Effector memory CD4-positive, alpha-beta T cell (primary cell): Measurements from ENCODE around the gene ACAA1.
"Not testable (repeated sequence)": the region's sequence is repeated elsewhere in the genome, so short reads cannot be mapped to it uniquely, and the experiment has no call there.

Experiments used
- DNase-seq, 3 donors: peaks; one replicate each; pipeline ENCODE4 v3.0.0-alpha.2; 2020
- H3K27ac ChIP-seq: 2 replicates; pipeline ENCODE4 v1.7.0; 2013; ENCODE audit warnings: mild to moderate bottlenecking, low read length, moderate library complexity; ENCODE audit not compliant: insufficient read depth, poor library complexity, severe bottlenecking
- H3K27me3 ChIP-seq: replicated peaks from 2 replicates; pipeline ENCODE4 v1.7.0; 2013; ENCODE audit warnings: mild to moderate bottlenecking, low read length; ENCODE audit not compliant: insufficient read depth, control insufficient read depth, poor library complexity, severe bottlenecking
- H3K36me3 ChIP-seq: 2 replicates; pipeline ENCODE4 v1.7.0; 2013; ENCODE audit warnings: mild to moderate bottlenecking, low read length, moderate library complexity; ENCODE audit not compliant: control insufficient read depth, insufficient read depth
- H3K4me1 ChIP-seq: 2 replicates; pipeline ENCODE4 v1.7.0; 2013; ENCODE audit warnings: low read length, mild to moderate bottlenecking; ENCODE audit not compliant: control insufficient read depth, insufficient read depth, poor library complexity, severe bottlenecking
- H3K4me3 ChIP-seq: 2 replicates; pipeline ENCODE4 v1.7.0; 2013; ENCODE audit warnings: low read length, low read depth, mild to moderate bottlenecking; ENCODE audit not compliant: insufficient read depth, poor library complexity, severe bottlenecking
- H3K9me3 ChIP-seq: 2 replicates; pipeline ENCODE4 v1.7.0; 2013; ENCODE audit warnings: mild to moderate bottlenecking, low read length, moderate library complexity; ENCODE audit not compliant: control insufficient read depth

Gene ACAA1

DNA sequence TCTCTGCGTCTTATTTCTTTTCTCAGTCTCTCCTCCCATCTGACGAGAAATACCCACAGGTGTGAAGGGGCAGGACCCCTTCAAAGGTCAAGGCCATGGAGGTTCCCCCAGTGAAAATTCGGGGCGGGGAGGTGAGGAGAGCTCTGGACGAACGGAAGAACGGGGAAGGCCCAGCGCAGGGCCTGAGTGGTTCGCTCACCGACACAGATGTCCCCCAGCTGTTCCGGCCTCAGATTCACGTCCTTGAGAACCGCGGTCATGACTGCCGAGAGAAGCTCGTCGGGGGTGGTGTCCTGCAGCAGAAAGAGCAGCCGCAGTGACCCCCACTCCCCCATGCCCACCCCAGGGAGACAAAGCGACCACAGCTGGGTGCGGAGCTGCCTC lies 542 bp downstream of the ACAA1 start:
- Histone ChIP-seq H3K4me1 (peaks cover 34% of the 10 kb centered on the region), H3K4me3 (peak overlapping the region; percentile 80), H3K9me3 (no peaks in the 10 kb centered on the region), H3K27me3 (no peaks in the 10 kb centered on the region), H3K27ac (peak overlapping the region; percentile 85), H3K36me3 (peaks cover 30% of the 10 kb centered on the region)
- DNase-seq, result no peak

DNA sequence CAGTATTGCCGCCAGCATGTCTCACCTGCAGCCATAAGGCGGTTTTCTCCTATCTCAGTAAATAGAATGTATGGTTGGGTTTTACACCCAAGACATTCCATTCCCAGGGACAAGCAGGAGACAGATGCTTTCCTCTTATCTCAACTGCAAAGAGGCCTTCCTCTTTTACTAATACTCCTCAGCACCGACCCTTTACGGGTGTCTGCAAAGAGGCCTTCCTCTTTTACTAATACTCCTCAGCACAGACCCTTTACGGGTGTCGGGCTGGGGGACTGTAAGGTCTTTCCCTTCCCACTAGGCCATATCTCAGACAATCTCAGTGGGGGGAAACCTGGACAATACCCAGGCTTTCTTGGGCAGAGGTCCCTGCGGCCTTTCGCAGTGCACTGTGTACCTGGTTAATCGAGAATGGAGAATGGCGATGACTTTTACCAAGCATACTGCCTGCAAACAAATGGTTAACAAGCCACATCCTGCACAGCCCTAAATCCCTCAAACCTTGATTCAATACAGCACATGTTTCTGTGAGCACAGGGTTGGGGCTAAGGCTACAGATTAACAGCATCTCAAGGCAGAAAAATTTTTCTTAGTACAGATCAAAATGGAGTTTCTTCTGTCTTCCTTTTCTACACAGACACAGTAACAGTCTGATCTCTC lies 1.2 kb downstream of the ACAA1 start:
- H3K36me3 ChIP-seq, result peaks cover 30% of the 10 kb centered on the region
- H3K4me3 ChIP-seq, result peak overlapping the region; percentile 80
- peak in 1 of 3 donors; percentile 9 for DNase-seq
- H3K4me1 ChIP-seq, result peaks cover 34% of the 10 kb centered on the region
- peak overlapping the region; percentile 85 for H3K27ac ChIP-seq
- H3K27me3 ChIP-seq, H3K9me3 ChIP-seq: not testable (repeated sequence)

DNA sequence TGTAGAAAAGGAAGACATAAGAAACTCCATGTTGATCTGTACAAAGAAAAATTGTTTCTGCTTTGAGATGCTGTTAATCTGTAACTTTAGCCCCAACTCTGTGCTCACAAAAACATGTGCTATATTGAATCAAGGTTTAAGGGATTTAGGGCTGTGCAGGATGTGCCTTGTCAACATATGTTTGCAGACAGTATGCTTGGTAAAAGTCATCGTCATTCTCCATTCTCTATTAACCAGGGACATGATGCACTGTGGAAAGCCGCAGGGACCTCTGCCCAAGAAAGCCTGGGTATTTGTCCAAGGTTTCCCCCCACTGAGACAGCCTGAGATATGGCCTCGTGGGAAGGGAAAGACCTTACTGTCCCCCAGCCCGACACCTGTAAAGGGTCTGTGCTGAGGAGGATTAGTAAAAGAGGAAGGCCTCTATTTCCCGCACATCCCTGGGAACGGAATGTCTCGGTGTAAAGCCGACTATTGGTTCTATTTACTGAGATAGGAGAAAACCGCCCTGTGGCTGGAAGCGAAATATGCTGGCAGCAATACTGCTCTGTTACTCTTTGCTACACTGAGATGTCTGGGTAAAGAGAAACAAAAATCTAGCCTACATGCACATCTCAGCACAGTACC lies 2.3 kb downstream of the ACAA1 start:
- not testable (repeated sequence) for DNase-seq, H3K27me3 ChIP-seq, H3K27ac ChIP-seq, H3K9me3 ChIP-seq, H3K4me3 ChIP-seq
- Histone ChIP-seq H3K4me1 (peaks cover 25% of the 10 kb centered on the region), H3K36me3 (peaks cover 33% of the 10 kb centered on the region)

DNA sequence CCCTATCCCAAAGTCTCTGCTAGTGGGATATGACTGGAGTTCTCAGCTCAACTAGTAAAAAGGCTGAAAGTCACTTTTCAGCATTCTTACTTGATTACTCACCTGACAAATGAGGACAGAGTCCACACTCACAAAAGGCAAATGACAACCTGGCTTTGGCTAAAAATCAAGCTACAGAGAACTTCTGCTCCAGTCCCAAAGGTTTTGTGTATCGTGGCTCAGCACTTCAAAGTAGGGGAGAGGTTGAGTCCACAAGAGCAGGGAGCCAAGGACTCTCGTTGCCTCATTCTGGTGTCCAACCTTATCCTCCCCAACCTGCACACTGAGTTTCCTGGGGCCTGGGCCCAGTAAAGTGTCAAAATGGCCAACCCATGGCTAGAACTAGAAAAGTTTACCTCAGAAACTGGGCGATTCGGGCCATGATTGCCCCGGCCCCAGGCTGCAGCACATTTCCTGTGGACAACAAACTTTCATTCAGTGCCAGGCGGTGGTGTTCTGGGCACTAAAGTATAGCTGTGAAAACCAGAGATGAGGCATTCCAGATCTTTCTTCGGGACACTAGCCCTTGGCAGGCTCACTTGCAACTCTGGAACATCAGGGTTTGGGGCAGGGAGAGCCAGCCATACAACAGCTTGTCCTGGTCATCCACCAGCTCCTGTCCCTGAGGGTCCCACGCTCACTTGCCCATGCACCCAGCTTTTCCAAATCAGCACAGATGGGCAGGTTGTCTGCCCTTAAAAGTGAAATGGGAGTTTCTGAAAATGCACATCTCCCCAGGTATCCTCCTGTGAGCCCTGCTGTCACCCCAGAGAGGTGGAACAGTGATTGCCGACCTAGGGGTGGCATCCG lies 3.1 kb downstream of the ACAA1 start:
- Histone ChIP-seq H3K9me3 (no peaks in the 10 kb centered on the region), H3K36me3 (peaks cover 41% of the 10 kb centered on the region), H3K27ac (no peak overlapping the region), H3K27me3 (no peaks in the 10 kb centered on the region), H3K4me1 (peaks cover 22% of the 10 kb centered on the region), H3K4me3 (no peak overlapping the region)
- DNase-seq, result no peak

DNA sequence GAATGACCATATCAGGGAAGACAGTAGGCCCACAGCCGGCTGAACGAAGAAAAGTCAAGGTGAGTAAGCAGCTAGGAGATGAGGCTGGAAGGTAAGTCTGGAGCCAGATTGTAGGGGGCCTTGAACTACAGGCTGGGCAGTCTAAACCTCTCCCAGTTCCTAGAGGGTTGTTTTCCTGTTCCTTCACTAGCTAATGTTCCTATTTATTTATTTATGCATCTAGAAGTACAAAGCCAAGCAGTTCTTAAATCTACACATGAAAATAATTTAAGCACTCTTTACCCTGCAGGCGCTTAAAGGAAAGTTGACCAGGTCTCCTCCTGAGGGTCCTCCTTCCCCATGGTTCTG lies 3.7 kb downstream of the ACAA1 start:
- Histone ChIP-seq H3K4me3 (no peak overlapping the region), H3K27ac (no peak overlapping the region), H3K27me3 (no peaks in the 10 kb centered on the region), H3K9me3 (no peaks in the 10 kb centered on the region), H3K4me1 (peaks cover 21% of the 10 kb centered on the region), H3K36me3 (peaks cover 45% of the 10 kb centered on the region)
- DNase-seq, result no peak

DNA sequence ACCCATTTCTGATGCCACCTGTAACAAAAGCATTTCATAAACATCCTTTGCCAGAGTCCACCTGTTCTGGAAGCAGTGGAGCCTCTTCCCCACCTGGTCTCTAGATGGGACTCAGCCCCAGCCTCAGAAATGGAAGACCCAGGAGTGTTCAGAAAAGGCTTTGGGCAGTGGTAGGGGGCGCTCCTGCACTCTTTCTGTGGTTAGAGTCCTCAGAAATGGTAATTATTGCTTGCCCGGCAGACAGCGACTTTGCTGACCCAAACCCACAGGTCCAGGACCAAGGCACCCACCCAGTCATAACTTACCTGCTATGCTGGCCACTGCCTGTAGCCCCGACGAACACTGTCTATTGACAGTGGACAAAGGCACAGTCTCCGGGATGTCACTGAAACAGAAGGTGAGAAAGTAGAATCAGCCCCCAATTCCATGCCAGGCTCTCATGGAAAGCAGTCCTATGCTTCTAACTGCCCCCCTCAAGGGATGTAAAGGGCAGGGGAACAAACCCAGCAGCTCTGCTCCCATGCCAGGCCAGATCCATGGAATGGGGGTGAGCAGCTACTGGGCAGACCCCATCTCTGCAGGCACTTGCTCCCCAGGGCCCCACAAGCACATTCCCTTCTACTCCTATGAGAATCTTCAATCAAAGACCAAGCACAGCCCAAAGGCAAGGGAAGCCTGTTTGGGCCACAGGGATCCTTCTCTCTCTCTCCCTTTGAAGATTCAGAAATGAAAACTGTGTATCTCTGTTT lies 5.1 kb downstream of the ACAA1 start:
- no peaks in the 10 kb centered on the region for H3K27me3 ChIP-seq
- no peaks in the 10 kb centered on the region for H3K9me3 ChIP-seq
- H3K27ac ChIP-seq, result no peak overlapping the region
- DNase-seq, result peak in 1 of 3 donors; percentile 9
- peaks cover 59% of the 10 kb centered on the region for H3K36me3 ChIP-seq
- peaks cover 12% of the 10 kb centered on the region for H3K4me1 ChIP-seq
- H3K4me3 ChIP-seq, result no peak overlapping the region

DNA sequence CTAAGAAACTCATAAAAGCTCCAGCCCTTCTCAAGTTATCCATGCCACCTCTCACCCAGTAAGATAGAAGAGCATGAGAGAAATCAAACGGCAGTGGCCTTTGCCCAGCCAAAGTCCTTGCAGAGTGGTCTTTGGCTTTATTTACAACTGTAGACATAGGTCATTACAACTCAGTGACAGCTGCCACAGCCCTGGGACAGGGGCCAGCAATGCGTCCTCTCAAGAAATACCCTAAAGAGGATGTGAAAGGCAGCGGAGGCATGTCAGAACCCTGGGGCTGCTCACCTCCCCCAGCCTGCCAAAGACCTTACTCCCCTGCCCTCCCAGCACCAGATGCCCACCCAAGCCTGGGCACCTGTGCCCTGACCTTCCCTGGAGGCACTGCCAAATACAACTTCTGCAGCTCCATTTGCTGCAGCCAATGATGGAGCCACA lies 6.3 kb downstream of the ACAA1 start:
- Histone ChIP-seq H3K9me3 (no peaks in the 10 kb centered on the region), H3K4me1 (peaks cover 4% of the 10 kb centered on the region), H3K27me3 (no peaks in the 10 kb centered on the region), H3K27ac (no peak overlapping the region), H3K4me3 (no peak overlapping the region), H3K36me3 (peaks cover 70% of the 10 kb centered on the region)
- DNase-seq, result no peak

DNA sequence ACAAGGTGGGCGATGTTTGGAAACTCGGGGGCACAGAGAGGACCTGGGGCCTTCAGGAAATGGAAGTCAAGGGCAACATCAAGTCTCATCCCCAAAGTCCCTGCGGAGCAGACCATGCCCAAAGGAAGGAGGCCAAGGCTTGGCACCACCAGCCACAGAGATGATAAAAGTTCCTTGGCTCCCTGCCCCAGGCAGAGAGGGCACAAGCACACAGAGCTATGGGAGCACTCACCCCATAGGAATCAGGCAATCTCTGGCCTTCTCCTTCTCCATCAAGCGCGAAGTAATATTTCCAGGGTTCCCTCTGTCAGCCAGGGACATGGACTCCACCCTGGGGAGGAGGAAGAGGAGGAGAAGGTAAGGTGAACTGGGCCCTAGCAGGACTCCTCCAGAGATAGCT lies 7.9 kb downstream of the ACAA1 start:
- Histone ChIP-seq H3K36me3 (peaks cover 82% of the 10 kb centered on the region), H3K4me3 (no peak overlapping the region), H3K9me3 (no peaks in the 10 kb centered on the region), H3K27me3 (no peaks in the 10 kb centered on the region), H3K4me1 (no peaks in the 10 kb centered on the region), H3K27ac (no peak overlapping the region)
- DNase-seq, result no peak

DNA sequence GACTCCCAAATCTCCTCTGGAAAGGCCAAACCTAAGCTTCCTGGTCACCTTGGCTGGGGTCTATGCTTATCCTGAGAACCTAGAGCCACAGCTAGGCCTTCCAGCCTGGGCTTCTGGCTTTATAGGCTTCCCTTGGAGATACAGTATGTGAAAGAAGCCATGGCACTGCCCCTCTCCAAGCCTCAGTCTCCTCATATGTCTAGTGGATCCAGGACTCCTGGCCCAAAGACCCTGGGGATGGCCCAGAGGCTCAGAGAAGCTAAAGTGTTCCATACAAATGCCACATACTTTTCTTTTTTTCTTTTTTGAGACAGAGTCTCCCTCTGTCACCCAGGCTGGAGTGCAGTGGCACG lies 8.6 kb downstream of the ACAA1 start:
- no peak for DNase-seq
- Histone ChIP-seq H3K36me3 (peaks cover 84% of the 10 kb centered on the region), H3K27ac (no peak overlapping the region), H3K9me3 (no peaks in the 10 kb centered on the region), H3K4me3 (no peak overlapping the region), H3K4me1 (no peaks in the 10 kb centered on the region), H3K27me3 (no peaks in the 10 kb centered on the region)
